ENCODE measurements around the gene C1QTNF8.

Gene C1QTNF8

GRCh38 chr16:1043881-1044451 lies 52.1 kb downstream of the C1QTNF8 start:
- no peak overlapping the region for H3K4me3 ChIP-seq (ENCODE audit: low read length)
- no peak for TF ChIP-seq CTCF (IDR thresholded peaks at IDR 0.05; ENCODE audit: insufficient read depth, low read depth, low read length, missing control alignments)
- DNase-seq (ENCODE audit: low read depth) = no peak

GRCh38 chr16:1042866-1043265 lies 53.2 kb downstream of the C1QTNF8 start:
- no peak for DNase-seq (ENCODE audit: low read depth)
- no peak for TF ChIP-seq CTCF (IDR thresholded peaks at IDR 0.05; ENCODE audit: insufficient read depth, low read depth, low read length, missing control alignments)
- H3K4me3 ChIP-seq (ENCODE audit: low read length) = no peak overlapping the region

GRCh38 chr16:1042049-1042744 lies 53.8 kb downstream of the C1QTNF8 start:
- no peak for DNase-seq (ENCODE audit: low read depth)
- no peak overlapping the region for H3K4me3 ChIP-seq (ENCODE audit: low read length)
- no peak for TF ChIP-seq CTCF (IDR thresholded peaks at IDR 0.05; ENCODE audit: insufficient read depth, low read depth, low read length, missing control alignments)

- H3K4me3 ChIP-seq (ENCODE audit: low read length) = no peak overlapping the region
- TF ChIP-seq CTCF (IDR thresholded peaks at IDR 0.05; ENCODE audit: insufficient read depth, low read depth, low read length, missing control alignments) = no peak
- no peak for DNase-seq (ENCODE audit: low read depth)
These were observed 55.7 kb downstream of the C1QTNF8 start for GRCh38 chr16:1040346-1040745.

GRCh38 chr16:1039762-1040161 lies 56.3 kb downstream of the C1QTNF8 start:
- DNase-seq (ENCODE audit: low read depth) = no peak
- no peak for TF ChIP-seq CTCF (IDR thresholded peaks at IDR 0.05; ENCODE audit: insufficient read depth, low read depth, low read length, missing control alignments)
- no peak overlapping the region for H3K4me3 ChIP-seq (ENCODE audit: low read length)

GRCh38 chr16:1038932-1039331 lies 57.1 kb downstream of the C1QTNF8 start:
- TF ChIP-seq CTCF (IDR thresholded peaks at IDR 0.05; ENCODE audit: insufficient read depth, low read depth, low read length, missing control alignments) = no peak
- no peak overlapping the region for H3K4me3 ChIP-seq (ENCODE audit: low read length)
- no peak for DNase-seq (ENCODE audit: low read depth)

Data from epithelial cell of esophagus (primary cell).